DMS 273 (cell line): Measurements from ENCODE around the gene ZNF581.

Source experiments
- DNase-seq: peaks from one replicate; lab custom pipeline; 2025; ENCODE audit not compliant: unreplicated experiment; lab: John Stamatoyannopoulos, UW

ZNF581 gene

DNA sequence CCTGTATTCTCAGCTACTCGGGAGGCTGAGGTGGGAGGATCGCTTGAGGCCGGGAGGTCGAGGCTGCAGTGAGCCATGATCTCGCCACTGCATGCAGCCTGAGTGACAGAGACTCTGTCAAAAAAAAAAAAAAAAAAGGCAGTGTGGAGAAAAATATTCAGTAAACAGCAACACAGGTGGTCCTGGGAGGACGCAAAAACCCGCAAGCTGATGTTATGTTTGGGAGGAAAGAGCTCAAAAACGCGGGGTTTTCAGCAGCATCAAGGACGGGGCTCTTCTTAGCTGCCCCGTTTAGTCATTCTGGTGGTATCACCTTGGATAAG, 18.5 kb upstream of the ZNF581 start:
- DNase-seq, result no peak

DNA sequence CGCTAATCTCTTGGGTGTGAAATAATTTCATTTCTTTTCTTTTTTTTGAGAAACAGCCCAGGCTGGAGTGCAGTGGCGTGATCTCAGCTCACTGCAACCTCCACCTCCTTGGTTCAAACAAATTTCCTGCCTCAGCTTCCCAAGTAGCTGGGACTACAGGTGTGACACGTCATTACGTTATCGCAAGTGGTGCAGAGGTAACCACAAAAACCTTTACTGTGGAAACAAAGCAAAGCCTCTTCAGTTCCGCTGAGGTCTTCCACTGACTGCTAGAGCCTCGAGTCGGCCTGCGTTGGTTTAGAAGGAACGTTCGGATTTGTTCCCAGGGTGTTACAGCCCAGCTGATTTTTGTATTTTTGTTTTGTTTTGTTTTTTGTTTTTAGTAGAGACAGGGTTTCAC, 17.1 kb upstream of the ZNF581 start:
- DNase-seq, result no peak

- peak; percentile 98 for DNase-seq
These were observed 11.0 kb upstream of the ZNF581 start for GRCh38 chr19:55632463-55632834.

DNA sequence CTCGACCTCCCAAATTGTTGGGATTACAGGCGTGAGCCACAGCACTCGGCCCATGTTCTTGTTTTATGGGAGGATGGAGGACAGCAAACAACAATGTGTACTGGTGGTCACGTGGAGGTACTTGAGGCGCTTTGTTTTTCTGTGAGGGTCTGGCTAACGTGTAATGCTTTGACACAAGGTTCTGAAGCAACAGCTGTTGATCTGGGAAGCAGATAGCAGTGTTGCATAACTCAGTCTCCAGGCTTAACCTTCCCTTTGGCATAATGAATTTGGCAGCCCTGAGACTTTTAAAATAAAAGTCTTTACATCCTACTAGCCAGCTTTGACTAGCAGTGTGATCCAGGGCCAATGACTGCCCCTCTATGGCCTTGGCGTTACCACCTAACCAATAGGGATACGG, 9.6 kb upstream of the ZNF581 start:
- peak; percentile 41 for DNase-seq

- no peak for DNase-seq
These were observed 8.1 kb upstream of the ZNF581 start for GRCh38 chr19:55635334-55635717.

DNA sequence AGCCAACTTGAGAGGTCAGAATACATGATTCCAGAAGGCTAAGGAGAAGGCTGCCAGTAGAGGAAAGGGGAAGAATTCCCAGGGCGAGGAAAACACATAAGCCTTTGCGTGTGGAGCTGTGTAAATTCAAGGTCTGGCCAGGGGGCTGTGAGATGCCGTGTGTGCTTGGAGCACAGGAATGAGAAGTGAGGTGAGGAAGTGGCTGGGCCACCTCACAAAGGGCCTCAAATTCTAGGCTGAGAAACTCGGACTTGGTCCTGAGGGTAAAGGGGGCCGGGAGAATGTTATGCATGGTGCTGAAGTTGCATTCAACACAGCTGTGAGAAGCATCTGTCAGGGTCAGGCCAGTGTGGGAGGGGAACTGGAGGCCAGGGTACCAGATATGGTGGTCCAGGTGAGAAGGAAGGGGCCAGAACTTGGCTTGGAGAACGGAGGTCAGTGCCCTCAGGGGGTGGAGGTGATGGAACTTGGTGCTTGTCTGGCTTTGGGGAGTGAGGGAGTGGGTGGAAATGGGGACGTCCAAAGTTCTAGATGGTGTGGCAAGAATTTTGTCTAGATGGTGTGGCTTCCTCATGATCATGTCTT, 7.5 kb upstream of the ZNF581 start:
- DNase-seq, result no peak

GRCh38 chr19:55636723-55637122, 6.7 kb upstream of the ZNF581 start:
- peak; percentile 36 for DNase-seq

- no peak for DNase-seq
These were observed 5.9 kb upstream of the ZNF581 start for GRCh38 chr19:55637534-55637933.

DNA sequence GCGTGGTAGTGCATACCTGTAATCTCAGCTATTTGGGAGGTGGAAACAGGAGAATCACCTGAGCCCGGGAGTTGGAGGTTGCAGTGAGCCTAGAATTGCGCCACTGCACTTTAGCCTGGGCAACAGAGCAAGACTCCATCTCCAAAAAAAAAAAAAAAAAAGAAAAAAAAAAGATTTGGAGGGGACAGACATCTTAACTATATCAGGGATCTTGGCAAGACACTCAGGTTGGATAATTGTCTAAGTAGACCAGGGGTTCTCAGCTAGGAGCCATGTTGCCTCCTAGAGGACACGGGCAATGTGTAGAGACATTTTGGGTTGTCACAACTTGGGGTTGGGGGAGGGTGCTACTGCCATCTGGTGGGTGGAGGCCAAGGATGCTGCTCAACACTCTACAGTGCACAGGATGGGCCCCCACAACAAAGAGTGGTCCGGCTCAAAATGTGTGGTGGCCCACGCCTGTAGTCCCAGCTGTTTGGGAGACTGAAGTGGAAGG, 4.5 kb upstream of the ZNF581 start:
- DNase-seq, result peak; percentile 71

GRCh38 chr19:55640043-55640576, 3.3 kb upstream of the ZNF581 start:
- peak; percentile 75 for DNase-seq

- peak; percentile 90 for DNase-seq
These were observed 2.6 kb upstream of the ZNF581 start, which contains the start of gene ZNF580 for GRCh38 chr19:55640577-55641425. TSS of gene ZNF580 (plus strand) at chr19:55641002. CDS start at chr19:55642509, 1,507 bp downstream.

DNA sequence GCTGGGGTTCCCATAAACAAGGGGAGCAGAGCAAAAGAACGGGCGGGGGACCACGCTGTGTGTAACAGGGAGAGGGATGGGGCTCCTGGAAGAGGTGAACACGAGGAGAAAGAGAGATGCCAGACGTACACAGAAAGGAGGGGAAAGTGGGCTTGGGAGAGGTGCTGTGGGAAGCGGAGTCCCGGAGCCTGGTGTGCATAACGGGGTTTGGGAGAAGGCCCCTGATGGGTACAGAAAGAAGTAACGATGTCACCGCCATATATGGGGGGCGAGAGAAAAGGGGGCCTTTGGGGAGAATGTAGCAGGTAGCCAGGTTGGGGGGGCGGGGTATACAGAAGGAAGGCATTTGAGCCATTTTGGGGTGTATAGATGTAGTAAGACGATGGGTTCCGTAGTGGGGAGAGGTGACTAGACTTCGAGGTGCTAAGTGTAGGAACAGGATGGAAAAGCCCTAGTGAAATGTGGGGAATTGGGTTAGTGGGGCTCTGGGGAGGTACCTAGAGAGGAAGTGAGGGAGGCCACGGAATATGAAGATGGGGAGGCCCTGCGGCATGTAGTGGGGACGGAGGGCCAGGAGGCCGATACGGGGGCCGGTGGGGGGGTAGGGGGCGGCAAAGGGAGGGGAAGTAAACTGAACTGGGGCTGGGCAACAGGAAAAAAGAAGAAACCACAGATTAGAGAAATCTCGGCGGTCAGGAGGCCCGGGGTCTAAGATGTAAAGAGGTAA, 1.9 kb upstream of the ZNF581 start:
- DNase-seq, result peak; percentile 74

DNA sequence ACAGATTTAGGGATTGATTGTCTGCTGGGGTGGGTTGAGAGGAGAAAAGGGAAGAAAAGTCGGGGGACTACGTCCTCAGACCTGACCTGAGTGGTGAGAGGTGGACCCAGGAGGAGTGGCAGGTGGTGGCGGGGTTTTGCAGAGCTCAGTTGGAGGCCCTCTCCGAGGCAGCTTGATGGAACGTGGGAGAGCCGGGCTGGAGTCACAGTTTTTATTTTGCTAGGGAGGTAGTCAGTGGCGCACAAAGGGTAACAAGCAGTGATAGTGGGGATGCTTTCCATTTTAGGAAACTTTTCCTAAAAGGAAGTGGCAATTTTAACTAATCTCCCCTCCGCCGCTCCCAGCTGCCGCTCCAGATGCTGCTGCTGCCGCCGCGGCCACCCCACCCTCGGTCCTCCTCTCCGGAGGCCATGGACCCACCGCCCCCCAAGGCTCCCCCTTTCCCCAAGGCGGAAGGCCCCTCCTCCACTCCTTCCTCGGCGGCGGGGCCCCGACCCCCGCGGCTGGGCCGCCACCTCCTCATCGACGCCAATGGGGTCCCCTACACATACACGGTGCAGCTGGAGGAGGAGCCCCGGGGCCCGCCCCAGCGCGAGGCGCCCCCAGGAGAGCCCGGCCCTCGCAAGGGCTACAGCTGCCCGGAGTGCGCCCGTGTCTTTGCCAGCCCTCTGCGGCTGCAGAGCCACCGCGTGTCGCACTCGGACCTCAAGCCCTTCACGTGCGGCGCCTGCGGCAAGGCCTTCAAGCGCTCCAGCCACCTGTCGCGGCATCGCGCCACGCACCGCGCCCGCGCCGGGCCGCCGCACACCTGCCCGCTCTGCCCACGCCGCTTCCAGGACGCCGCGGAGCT, 1.1 kb upstream of the ZNF581 start:
- DNase-seq, result peak; percentile 78

DNA sequence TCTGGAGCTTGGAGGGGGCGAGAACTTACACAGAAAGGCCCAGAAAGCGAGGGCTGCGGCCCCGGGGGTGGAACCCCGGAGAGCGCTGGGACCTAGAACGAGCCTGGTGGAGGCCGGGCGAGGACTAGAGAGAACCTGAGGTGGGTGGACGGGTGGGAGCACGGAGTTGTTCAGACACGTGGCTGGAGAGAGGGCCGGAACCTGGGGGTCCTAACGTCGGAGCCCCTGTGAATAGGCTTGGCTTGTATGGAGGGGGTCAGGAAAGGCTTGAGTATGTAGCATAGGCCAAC, 383 bp downstream of the ZNF581 start:
- DNase-seq, result peak; percentile 62

- no peak for DNase-seq
These were observed 863 bp downstream of the ZNF581 start for GRCh38 chr19:55644191-55644833.

DNA sequence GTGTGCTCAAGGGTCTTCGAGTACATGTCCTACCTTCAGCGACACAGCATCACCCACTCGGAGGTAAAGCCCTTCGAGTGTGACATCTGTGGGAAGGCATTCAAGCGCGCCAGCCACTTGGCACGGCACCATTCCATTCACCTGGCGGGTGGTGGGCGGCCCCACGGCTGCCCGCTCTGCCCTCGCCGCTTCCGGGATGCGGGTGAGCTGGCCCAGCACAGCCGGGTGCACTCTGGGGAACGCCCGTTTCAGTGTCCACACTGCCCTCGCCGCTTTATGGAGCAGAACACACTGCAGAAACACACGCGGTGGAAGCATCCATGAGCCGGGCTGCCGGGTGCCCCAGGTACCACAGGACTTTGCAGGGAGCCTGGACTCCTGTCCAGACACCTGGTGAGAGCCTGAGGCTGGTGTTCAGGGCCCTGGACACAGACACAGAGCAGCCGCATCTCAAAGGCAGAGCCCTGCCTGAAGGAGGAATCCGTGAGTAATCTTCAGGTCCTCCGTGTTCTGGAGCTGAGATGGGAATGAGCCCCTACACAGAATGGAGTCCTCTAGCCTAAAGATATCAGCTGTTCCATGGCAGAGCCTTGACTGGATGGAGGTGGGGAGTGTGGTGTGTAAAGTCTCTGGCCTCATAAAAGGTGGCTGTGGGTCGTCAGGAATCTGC, 1.5 kb downstream of the ZNF581 start:
- no peak for DNase-seq

DNA sequence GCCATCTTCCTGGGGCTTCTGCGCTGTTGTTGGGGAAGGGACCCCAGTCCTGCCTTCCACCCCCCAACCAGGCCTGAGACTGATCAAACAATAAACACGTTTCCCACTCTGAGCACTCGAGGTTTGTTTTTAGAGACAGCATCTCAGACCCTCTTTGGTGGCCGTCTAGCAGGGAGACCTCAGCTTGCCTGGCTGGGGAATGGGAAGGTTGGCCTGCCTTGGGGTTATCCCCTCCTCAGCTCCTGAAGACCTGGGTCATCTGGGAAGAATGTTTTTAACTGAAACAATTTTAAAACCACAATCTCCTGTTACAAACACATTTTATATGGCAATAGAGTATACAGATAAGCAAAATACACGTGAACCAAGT, 2.0 kb downstream of the ZNF581 start:
- no peak for DNase-seq

DNA sequence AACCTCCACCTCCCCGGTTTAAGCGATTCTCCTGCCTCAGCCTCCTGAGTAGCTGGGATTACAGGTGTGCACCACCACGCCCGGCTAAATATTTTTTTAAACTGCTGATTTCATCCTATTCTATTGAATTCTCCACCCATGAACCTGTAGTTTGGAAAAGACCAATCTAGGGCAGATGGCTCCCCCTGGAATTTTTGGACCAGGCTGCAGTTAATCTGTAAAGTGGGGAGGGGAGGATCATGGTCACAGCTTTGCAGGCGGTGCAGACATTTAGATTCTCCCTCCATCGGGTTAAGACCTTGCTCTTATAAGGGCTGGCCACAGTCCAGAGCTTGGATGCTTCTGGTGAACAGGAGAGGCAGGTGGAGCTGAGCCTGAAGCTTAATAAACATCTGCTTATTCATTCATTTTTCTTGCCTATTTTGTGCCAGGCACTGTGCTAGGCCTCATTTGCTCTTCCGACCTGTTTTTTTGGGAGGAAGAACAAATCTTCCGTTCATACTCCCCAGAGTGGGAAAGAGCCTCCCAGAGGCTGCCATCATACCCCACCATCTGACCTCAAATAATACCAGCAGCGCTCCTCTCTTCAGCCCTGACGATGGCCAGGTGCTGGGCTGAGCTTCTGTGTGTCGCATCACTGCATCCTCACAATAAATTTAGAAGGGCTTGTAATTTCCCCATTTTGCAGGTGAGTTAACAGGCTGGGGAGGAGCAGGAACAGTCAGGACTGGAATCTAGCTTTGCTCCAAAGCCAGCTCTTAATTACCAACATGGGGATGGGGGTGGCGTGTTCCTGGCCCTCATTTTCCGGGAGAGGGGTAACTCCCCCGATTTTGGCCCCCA, 3.7 kb downstream of the ZNF581 start:
- DNase-seq, result peak; percentile 78
